GM19238 (cell line): ENCODE results near the gene ARRB1.
"Not testable (repeated sequence)": the region's sequence is repeated elsewhere in the genome, so short reads cannot be mapped to it uniquely, and the experiment has no call there.

Experiments used
- DNase-seq: peaks from one replicate; pipeline ENCODE4 v3.0.0; 2011; ENCODE audit warnings: low spot score; ENCODE audit not compliant: insufficient read length

Gene ARRB1

DNA sequence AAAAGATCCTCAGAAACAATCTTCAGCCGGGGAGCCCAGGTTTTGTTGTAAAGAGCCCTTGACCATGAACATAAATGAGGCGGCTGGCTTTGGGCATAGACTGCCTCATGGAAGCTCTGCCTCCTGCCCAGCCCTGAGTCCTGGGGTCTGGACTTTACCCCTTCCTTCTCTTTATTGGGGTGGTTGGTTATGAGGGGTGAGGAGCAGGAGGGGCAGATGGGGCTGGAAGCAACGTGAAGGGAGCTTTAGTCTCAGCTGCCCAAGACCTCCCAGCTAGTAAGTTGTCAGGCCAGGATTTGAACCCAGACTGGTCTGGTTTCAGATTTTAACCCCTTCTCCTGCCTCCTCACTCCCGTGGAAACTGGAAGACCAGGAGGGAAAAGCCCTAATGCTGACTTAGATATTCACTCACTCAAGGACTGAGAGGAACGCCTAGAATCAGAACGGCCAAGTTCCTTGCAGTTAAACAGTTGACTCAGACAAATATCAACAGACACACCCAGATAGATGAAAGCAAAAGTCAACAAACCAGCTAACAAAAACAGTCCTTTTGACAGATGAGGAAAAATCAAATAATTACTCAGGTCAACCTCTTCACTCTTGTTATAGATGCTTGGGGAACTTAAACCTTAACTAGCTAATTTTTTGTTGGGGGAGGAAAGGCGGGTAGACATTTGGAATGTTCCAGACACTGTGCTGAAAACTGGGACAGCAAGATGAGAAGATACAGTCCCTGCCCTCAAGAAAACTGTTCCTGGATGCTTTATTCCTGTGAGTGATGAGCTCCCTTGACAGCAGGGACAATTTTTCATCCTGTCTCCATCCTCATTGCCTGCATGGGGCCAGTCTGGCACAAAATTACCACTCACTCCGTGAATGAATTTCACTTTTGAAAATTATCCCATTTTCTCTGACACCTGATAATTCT, 20.8 kb upstream of the ARRB1 start:
- DNase-seq: no peak

DNA sequence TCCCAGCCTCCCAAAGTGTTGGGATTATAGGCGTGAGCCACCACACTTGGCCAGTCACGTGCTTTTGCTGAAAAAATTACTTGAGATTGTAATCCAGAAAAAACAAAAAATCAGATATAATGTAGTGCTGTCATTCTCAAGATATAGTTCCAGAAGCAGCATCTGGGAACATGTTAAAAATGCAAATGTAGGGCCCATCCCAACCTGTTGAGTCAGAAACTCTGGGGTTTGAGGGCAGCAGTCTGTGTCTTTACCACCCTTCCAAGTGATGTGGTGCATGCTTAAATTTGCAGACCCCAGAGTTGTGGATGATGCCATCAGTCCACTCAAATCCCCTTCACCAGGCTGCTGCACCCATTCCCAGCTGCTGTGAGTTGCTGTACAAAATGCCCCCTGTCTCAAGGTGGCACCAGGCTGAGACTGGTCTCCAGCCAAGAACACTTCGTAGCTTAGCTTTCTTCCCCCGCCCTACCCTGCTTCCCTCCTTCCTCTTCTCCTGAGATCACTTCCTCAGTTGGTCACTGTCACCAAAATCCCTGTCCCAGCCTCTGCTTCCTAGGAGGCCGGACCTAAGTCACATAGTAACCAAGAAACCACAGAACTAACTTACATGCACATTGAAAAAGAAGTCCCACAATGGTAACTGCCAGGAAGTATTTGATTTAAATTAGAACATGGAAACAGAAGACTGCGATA, 18.2 kb upstream of the ARRB1 start:
- no peak for DNase-seq

DNA sequence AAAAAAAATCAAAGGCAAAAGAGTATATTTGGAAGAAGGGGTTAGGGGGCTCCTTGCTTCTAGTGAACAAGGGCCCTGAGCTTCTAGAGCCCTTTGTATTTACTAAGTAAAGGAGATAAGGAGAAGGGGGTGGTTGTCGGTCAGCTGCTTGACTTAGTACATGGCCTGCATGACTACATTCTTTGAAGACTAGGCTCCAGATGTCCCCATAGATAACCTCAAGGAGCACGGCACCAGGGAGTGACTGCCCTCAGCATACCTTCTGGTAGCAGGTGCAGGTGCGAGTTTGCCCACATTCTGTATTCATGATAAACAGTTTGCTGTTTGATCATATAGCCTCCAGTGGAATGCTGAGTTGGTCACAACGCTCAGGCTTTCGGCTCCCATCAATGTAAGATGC, 15.4 kb upstream of the ARRB1 start:
- not testable (repeated sequence) for DNase-seq

DNA sequence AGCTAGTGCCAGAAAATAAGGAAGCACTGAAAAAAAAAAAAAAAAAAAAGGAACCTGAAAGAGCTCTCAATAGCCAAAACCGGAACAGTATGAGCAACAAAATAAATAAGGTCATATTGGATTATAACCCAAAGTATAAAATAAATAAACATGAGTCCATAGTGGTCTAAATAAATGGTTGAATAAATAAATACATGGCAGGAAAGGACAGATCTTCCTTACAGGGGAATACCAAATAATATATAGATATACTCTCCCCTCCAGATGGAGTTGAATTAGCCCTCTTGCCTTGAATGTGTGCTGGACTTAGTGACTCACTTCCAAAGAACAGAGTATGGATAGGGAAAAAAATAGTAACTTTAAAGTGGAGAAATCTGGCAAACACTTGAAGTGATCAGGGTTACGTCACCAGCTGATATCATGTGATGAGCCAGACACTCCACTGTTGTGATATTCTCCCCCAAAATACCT, 14.3 kb upstream of the ARRB1 start:
- DNase-seq: no peak

DNA sequence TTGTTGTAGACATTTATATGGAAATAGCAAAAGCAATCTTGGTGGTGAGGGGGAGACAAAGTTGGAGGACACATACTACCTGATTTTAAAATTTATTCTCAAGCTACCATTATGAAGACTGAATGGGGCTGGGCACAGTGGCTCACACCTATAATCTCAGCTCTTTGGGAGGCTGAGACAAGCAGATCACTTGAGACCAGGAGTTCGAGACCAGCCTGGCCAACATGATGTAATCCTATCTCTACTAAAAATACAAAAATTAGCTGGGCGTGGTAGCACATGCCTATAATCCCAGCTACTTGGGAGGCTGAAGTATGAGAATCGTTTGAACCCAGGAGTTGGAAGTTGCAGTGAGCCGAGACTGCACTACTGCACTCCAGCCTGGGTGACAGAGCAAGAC, 10.8 kb upstream of the ARRB1 start:
- not testable (repeated sequence) for DNase-seq

DNA sequence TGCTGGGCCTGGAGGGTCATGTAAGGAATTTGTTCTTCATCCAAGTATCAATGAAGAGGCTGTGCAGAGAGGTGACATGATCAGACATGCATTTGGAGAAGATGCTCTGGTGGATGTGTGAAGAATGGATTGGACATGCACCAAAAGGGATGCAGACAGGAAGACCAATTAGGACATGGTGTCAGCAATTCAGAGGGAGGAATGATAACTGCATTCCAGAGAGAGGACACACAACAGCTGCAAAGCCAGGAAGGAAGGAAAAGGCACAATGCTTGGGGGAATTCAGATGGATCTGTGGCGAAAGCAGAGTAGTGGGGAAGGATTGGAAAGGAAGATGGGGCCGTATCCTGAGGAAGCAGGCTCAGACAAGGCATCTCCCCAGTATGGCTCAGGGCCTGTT, 5.2 kb upstream of the ARRB1 start:
- DNase-seq: no peak

DNA sequence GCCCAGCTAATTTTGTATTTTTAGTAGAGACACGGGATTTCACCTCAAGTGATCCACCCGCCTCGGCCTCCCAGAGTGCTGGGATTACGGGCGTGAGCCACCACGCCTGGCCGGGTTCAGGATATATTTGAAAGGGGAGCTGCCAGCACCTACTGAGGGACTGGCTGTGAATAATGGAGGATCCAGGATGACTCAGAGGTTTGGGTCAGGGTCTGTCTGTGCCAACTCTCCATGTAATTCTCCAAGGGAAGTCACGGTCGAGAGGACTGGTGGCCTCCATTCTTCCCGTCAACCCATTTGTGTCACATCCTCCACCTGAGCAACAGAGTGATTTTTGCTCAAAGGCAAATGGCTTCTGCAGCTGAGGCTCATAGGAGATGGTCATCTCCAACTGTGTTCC, 3.6 kb upstream of the ARRB1 start:
- DNase-seq: no peak

DNA sequence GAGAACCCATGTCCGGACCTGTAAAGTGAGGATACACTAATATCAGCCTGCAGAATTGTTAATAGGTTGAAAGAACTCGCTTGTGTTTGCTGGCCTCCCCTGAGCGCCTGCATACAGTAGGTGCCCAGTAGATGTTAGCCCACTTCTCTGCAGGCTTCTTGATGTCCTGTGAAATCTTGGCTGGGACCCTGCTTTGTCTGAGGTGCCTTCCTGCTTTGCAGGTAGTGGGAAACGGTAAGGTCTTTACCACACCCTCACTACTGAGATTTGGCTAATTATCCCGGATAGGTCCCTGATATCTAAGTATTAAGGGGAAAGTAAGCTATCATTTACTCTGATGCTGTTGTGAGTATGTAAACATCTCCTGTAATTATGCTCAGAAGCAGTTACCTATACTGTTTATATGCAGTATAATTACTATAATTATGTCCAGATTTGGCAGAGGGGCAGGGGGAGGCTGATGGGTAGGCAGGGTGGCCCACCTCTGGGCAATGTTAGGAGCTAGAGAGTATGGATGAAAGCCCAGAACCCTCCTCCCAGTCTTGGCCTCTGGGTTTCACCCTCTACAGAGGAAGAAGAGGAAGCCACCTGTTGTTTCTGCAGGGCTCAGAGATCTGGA, 1.2 kb upstream of the ARRB1 start:
- no peak for DNase-seq

DNA sequence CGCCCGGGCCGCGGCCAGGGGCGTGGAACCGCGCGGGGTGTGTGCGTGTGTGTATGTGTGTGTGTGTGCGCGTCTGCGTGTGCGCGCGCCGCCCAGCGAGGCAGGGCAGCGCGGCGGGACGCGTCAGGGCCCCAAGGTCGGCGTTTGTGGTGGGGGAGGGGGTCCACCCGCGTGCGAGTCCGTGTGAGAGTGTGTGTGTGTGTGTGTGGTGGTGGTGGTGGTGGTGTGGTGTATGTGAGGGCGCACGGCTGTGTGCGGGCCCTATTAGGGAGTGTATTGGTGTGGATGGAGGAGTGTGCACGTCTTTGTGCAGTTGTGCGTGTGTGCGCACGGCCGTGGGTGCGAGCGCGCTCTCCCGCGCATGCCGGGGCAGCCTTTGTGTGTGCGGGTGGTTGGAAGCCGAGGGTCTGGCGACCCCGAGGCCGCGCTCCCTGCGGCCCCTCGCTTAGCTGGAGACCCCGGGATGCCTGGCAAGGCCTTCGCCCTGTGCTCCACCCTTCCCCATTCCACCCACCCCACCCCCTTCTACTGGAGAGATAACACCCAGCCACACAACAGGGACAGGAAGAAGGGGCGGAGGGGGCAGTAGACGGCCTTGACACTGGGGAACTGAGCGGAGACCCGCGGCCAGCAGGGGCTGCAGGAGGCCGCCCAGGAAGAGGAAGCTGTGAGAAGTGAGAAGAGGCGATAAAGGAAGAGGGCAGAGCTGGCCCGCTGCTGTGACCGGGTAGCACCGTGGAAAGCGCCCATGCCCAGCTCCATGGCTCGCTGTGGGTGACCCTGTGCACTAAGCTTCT, 528 bp upstream of the ARRB1 start:
- no peak for DNase-seq

DNA sequence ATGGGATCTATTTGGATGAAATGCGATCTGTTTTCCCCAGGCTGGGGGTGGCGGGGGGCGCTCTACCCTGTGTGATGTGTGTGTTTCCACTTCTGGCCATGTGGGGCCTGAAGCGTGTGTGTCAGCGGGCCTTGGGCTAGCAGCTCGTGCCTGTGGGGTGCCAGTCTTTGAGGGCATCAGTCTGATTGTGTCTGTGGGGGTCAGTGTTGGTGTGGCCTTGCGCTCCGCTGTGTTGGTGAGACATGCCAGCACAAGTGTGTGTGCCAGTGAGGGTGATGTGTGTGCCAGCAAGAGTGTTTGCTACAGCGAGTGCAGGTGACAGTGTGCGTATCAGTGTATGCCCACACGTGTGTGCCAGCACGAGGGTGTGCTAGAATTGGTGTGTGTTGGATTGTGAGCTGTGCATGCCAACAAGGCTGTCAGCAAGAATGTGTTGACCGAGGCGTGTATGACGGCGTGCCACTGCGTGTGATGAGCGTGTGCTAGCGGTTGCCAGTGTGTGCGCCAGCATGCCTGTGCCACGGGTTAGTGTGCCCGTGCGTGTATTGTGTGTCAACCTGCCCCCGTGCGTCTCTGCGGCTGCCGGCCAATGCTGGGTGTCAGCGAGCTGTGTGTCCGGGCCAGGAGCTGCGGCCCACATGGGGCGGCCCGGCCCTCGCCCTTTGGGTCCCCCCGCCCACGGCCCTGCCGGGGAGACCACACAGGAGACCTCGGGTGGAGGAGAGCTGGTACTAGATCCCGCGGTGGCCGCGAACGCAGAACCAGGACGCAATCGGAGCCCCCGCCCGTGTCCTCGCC, 519 bp downstream of the ARRB1 start:
- DNase-seq: no peak

DNA sequence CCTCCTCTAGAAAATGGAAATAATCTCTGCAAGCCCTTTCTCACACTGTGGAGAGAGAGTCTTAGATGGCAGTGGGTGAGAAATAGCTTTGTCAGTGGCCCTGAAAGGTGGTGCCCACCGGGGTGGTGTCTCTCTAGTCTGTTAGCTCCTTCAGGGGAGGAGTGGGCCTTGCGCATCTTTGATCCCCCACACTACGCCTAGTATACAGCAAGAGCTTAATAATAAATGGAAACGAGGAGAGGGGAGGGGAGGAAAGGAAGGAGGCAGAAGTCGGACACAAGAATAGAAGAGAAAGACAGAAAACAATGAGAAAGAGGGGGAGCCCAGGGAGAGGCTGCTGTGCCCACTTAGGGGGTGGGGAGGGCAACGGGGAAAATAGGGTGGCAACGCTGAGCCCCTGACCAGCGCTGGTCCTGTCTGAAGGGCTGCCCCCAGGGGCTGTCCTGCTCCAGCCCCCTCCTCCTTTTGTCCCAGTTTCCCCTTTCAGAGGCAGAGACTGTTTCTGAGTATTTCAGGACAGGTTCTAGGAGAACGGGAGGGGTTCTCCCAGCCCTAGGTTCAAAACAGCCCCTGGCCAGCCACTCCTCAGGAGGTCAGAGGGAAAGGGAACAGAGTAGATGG, 1.2 kb downstream of the ARRB1 start:
- no peak for DNase-seq

DNA sequence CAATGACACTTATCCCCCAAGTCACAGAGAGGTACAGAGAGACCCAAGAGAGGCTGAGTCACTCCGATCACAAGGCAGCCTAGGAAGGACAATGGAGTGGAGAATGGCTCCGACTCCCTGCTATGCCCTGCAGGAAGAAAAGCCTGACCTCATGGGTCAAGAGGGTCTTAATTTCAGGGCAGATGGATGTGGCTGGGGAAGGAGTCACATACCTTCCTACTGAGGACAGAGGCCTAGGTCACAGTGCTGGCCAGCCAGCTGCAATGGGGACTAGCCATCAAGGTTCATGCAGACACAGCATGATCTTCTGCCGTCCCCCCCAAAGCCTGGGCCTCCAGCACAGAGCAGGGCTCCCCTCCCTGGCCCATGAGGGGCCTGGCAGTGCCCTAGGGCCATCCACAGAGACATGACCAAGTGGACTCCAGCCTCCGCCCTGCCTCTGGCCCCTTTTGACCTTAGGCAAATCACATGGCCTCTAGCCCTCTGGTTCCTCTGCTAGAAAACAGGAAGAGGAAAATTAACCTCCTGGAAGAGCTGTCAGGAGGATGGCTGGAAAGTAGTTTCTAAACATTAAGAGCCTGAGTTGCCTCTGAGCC, 1.8 kb downstream of the ARRB1 start:
- DNase-seq: no peak

DNA sequence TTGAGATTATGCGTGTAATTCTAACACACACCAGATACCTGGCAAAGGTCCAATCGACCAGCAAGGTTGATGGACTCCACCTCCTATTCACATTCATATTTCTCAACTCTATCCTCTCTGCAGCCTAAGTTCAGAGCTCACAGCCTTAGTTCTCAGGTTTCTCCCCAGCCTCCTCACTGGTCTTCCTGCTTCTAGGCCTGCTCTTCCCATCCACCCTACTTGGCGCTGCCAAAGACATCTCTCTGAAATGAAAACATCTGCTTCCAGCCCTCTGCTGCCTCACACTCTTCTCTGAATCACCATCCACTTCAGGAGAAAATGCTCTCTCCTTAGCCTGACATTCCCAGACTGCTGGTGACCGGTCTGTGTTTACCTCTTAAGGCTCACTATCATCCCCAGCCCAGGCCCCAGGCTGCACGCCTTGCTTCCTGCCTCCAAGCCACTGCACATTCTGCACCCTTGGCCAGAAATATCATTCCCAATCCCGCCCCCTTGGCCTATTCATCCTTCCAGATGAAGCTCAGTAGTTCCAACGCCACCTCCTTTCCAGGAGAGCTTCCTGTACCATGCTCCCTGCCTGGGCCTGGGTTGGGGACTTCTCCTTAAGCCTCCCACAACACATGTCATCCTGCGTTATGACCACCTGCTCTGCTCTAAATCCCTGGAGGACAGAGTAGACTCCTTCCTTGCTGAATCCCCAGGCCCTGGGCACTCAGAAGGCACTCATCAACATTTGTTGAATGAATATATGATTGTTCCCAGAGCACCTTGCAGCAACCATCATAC, 3.5 kb downstream of the ARRB1 start:
- DNase-seq: no peak

DNA sequence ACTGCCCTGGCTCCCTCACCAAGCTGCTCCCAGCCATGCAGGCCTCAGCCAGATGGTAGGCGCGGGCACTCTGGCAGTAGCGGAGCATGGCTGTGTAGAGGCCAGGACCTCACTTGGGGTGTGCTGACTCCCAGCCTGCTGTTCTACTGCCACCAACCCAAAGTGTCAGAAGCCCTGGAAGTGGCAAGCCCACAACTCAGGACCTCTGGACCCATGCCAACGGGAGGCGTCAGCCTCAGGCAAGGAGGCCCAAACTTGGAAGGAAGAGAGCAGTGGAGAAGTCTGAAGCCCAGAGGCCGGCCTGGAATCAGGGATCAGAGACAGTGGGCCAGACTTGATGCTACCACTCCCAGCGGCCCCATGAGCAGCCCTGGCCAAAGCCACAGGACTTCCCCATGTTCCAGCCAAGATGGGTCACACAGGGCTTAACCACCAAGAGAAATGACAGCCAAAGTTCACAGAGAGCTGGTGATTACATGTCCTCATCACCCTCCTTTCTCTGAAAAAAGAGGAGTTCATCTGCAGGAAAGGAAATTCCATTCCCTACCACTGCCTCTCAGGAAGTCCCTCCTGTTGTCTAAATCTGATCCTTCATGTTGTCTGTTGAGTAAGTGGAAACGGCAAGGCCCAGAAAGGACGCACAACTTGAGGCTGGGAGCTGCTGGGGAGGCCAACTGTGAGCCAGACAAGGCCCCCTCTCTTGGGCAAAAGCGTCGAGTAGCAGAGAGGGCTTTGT, 4.4 kb downstream of the ARRB1 start:
- DNase-seq: no peak

DNA sequence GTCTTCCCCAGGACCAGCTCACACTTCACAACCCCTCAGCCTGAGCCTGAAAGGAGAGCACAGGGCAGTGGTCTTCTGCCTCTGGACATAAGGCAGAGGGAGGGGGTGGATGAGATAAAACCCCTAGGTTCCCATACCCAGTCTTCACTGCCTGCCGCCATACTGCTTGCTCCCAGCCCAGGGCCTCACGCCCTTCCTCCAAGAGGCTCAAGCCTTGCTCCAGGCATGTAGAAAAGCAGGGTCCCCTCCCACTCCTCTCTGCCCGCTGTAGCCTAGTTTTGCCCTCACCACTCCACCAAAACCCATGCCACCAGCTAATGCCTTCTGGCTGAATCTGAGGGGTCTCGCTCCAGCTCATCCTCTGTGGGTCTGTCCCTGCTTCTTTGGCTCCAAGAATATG, 5.2 kb downstream of the ARRB1 start:
- no peak for DNase-seq

DNA sequence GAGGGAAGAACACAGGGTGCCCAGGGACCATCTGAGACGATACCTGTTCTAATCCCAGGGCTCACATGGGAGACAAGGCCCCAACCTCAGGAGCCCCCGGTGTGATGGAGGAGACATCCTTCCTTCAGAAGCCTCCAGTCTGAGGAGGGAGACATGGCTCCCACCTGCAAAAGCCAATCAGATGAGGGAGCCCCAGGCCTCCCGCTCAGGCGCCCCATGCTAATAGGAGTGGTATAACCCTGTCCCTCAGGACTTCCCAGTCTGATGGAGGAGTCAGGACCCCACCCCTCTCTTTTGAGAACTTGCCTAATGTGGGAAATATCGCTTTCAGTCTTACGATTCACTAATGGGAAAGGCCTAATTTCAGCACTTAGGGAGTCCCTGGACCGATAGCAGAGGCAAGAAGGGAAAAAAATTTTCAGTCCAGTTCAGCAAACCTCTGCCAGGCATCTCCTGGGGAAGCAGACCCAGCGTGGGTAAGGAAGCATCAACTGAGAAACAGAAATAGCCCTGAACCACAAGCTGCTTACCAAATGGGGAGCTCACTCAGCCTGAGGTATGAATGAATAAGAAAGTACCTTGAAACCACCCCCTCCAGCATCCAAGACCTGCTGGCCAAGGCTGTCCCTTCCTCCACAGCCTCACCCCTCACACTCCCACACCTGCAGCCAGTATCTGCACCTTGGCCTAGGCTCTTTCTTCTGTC, 5.9 kb downstream of the ARRB1 start:
- no peak for DNase-seq

DNA sequence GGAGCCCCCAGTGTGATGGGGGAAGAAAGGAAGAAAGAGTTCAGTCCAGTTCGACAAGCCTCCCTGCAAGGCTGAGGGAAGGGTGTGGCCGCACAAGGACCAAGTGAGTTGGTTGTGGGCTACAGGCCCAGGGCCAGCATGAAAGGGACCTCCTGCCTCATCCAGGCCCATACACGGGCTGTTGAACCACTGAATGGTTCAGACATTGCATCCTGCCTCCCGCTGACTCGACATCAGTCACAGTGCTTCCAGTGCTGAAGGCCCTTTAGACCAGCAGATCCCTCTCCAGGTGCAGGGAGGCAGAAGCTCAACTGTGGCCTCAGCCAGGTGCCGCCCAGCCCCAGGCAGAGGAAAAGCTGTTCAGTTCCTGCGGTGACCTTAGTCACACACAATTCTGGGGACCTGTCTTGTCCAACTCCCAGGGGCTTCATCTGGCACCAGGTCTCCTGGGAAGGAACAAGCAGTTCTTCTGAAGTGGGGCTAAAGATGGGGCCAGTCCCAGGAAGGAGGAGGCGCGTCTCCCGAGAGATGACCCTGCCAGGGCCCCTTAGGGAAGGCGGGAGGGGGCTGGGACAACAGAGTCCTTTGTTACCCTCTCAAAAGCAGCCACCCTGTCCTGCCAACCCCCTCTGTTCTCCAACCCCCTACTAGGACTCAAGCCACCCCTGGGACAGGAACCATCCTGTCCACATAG, 6.6 kb downstream of the ARRB1 start:
- DNase-seq: no peak
